Central memory CD4-positive, alpha-beta T cell (primary cell): Measurements from ENCODE around the gene SCNM1.
"Not testable (repeated sequence)": the region's sequence is repeated elsewhere in the genome, so short reads cannot be mapped to it uniquely, and the experiment has no call there.

ENCODE experiments used
- DNase-seq: peaks from one replicate; pipeline ENCODE4 v3.0.0; 2022

SCNM1 gene

GRCh38 chr1:151193856-151194255 is 27.9 kb downstream of the SCNM1 start:
- no peak for DNase-seq

- DNase-seq = not testable (repeated sequence)
Observed at GRCh38 chr1:151194894-151195594, 29.1 kb downstream of the SCNM1 start.

GRCh38 chr1:151196292-151196800 is 30.4 kb downstream of the SCNM1 start:
- peak; percentile 60 for DNase-seq

GRCh38 chr1:151197863-151198253 is 31.9 kb downstream of the SCNM1 start:
- DNase-seq = no peak

GRCh38 chr1:151198254-151199127 is 32.5 kb downstream of the SCNM1 start, which contains the start of gene PIP5K1A:
TSS of gene PIP5K1A (plus strand) at chr1:151198552. CDS start at chr1:151198997, 445 bp downstream.
- DNase-seq = peak; percentile 98

GRCh38 chr1:151199873-151200581 is 34.1 kb downstream of the SCNM1 start:
- no peak for DNase-seq

GRCh38 chr1:151205381-151205965 is 39.5 kb downstream of the SCNM1 start:
- DNase-seq = not testable (repeated sequence)

GRCh38 chr1:151210830-151211229 is 44.9 kb downstream of the SCNM1 start:
- no peak for DNase-seq

- DNase-seq = peak; percentile 5
Observed at GRCh38 chr1:151211972-151212705, 46.2 kb downstream of the SCNM1 start.

GRCh38 chr1:151213560-151213959 is 47.6 kb downstream of the SCNM1 start:
- no peak for DNase-seq
